Thymus (tissue), 11 donors: Measurements from ENCODE around the gene CELF4. TPM values are rescaled to one million over a fixed set of nuclear protein-coding genes. Genes with fewer than 3 reads are reported as not detected.

Source experiments
- DNase-seq, 9 donors: peaks; one replicate each; pipeline ENCODE4 v3.0.0-alpha.2; 2013; ENCODE audit warnings: low spot score in 9 of 9, low read depth in 6 of 9, missing footprints in 1 of 9
- H3K27ac ChIP-seq, 2 donors: one replicate each; pipeline ENCODE4 v1.5.1; 2013; ENCODE audit warnings: control low read depth in 1 of 2, low read depth in 1 of 2, low read length in 1 of 2, mild to moderate bottlenecking in 1 of 2, moderate library complexity in 1 of 2
- H3K27me3 ChIP-seq, 2 donors: one replicate each; pipeline ENCODE4 v1.5.1; 2013; ENCODE audit warnings: low read length in 1 of 2; ENCODE audit not compliant: control insufficient read depth in 2 of 2, insufficient read depth in 1 of 2
- H3K36me3 ChIP-seq, 2 donors: one replicate each; pipeline ENCODE4 v1.5.1; 2013; ENCODE audit warnings: low read length in 1 of 2, mild to moderate bottlenecking in 1 of 2, moderate library complexity in 1 of 2; ENCODE audit not compliant: control insufficient read depth in 2 of 2, insufficient read depth in 2 of 2
- H3K4me1 ChIP-seq, 2 donors: one replicate each; pipeline ENCODE4 v1.5.1; 2013; ENCODE audit warnings: low read length in 2 of 2; ENCODE audit not compliant: control insufficient read depth in 2 of 2, insufficient read depth in 2 of 2
- H3K4me3 ChIP-seq, 2 donors: one replicate each; pipeline ENCODE4 v1.5.1; 2013; ENCODE audit warnings: low read length in 2 of 2, control low read depth in 1 of 2, mild to moderate bottlenecking in 1 of 2
- H3K9me3 ChIP-seq, 2 donors: one replicate each; pipeline ENCODE4 v1.5.1; 2013; ENCODE audit warnings: low read length in 1 of 2, mild to moderate bottlenecking in 1 of 2; ENCODE audit not compliant: control insufficient read depth in 2 of 2, insufficient read depth in 1 of 2
- WGBS: extraction: QIAGEN DNeasy Blood & Tissue Kit; methylation state at CpG from one replicate; pipeline ENCODE4 v1.1.7; 2013; 5-methylcytosine and 5-hydroxymethylcytosine counted together
- polyA plus RNA-seq: library from polyadenylated mRNA; stranded (reverse); fragments of 200-250 nt; gene quantifications from one replicate; pipeline ENCODE4 v1.2.3, GENCODE V29; 2013
- total RNA-seq: library from RNA; stranded (reverse); fragments of 120-200 nt; gene quantifications from one replicate; pipeline ENCODE4 v1.2.4, GENCODE V29; 2013
- donor health status: healthy.

CELF4 gene
- total and polyA plus RNA-seq, 2 donors, result 0.05 to 0.39 TPM

- 94% methylated on average over 13 of the region's 13 CpGs for WGBS
- Histone ChIP-seq H3K27ac (no peak overlapping the region), H3K27me3 (no peaks in the 10 kb centered on the region), H3K4me1 (peaks cover 7 to 44% of the 10 kb centered on the region in 2 donors), H3K4me3 (no peak overlapping the region), H3K36me3 (no peaks in the 10 kb centered on the region), H3K9me3 (no peaks in the 10 kb centered on the region)
- no peak for DNase-seq
Observed at GRCh38 chr18:37434161-37434860, 131.3 kb downstream of the CELF4 start.

GRCh38 chr18:37432436-37433195 is 133.0 kb downstream of the CELF4 start:
- peak in 2 of 9 donors; percentile 14 to 37 for DNase-seq
- no peaks in the 10 kb centered on the region for H3K27me3 ChIP-seq
- no peak overlapping the region for H3K4me3 ChIP-seq
- H3K9me3 ChIP-seq, result no peaks in the 10 kb centered on the region
- WGBS, result 92% methylated on average over 7 of the region's 7 CpGs
- no peak overlapping the region for H3K27ac ChIP-seq
- peaks cover 7 to 60% of the 10 kb centered on the region in 2 donors for H3K4me1 ChIP-seq
- no peaks in the 10 kb centered on the region for H3K36me3 ChIP-seq

- 61% methylated on average over 6 of the region's 6 CpGs for WGBS
- Histone ChIP-seq H3K9me3 (no peaks in the 10 kb centered on the region), H3K4me1 (peaks cover 0 to 69% of the 10 kb centered on the region in 2 donors), H3K27ac (no peak overlapping the region), H3K27me3 (no peaks in the 10 kb centered on the region), H3K4me3 (no peak overlapping the region), H3K36me3 (no peaks in the 10 kb centered on the region)
- peak in 1 of 9 donors; percentile 41 for DNase-seq
Observed at GRCh38 chr18:37430357-37431076, 135.1 kb downstream of the CELF4 start.

- H3K4me3 ChIP-seq, result no peak overlapping the region
- no peaks in the 10 kb centered on the region for H3K36me3 ChIP-seq
- no peak overlapping the region for H3K27ac ChIP-seq
- no peaks in the 10 kb centered on the region for H3K27me3 ChIP-seq
- WGBS, result 77% methylated on average over 4 of the region's 4 CpGs
- no peak for DNase-seq
- H3K4me1 ChIP-seq, result peaks cover 5 to 72% of the 10 kb centered on the region in 2 donors
- no peaks in the 10 kb centered on the region for H3K9me3 ChIP-seq
Observed at GRCh38 chr18:37429791-37430190, 135.8 kb downstream of the CELF4 start.

GRCh38 chr18:37428288-37428974 is 137.2 kb downstream of the CELF4 start:
- WGBS, result 70% methylated on average over 7 of the region's 7 CpGs
- no peaks in the 10 kb centered on the region for H3K27me3 ChIP-seq
- no peaks in the 10 kb centered on the region for H3K9me3 ChIP-seq
- peak in 2 of 9 donors; percentile 28 to 59 for DNase-seq
- peaks cover 5 to 80% of the 10 kb centered on the region in 2 donors for H3K4me1 ChIP-seq
- no peaks in the 10 kb centered on the region for H3K36me3 ChIP-seq
- H3K4me3 ChIP-seq, result no peak overlapping the region
- H3K27ac ChIP-seq, result peak overlapping the region in 1 of 2 donors; percentile 47

- Histone ChIP-seq H3K9me3 (no peaks in the 10 kb centered on the region), H3K27me3 (no peaks in the 10 kb centered on the region), H3K4me3 (no peak overlapping the region), H3K27ac (no peak overlapping the region), H3K4me1 (peaks cover 5 to 69% of the 10 kb centered on the region in 2 donors), H3K36me3 (no peaks in the 10 kb centered on the region)
- DNase-seq, result no peak
- 83% methylated on average over 15 of the region's 15 CpGs for WGBS
Observed at GRCh38 chr18:37426586-37426985, 139.0 kb downstream of the CELF4 start.

GRCh38 chr18:37425222-37425621 is 140.4 kb downstream of the CELF4 start:
- H3K4me1 ChIP-seq, result peaks cover 5 to 61% of the 10 kb centered on the region in 2 donors
- no peaks in the 10 kb centered on the region for H3K36me3 ChIP-seq
- DNase-seq, result peak in 4 of 9 donors; percentile 28 to 75 (median 48)
- H3K27ac ChIP-seq, result peak overlapping the region in 1 of 2 donors; percentile 1
- 30% methylated on average over 6 of the region's 6 CpGs for WGBS
- no peaks in the 10 kb centered on the region for H3K9me3 ChIP-seq
- H3K4me3 ChIP-seq, result no peak overlapping the region
- H3K27me3 ChIP-seq, result no peaks in the 10 kb centered on the region

- Histone ChIP-seq H3K4me3 (no peak overlapping the region), H3K27me3 (no peaks in the 10 kb centered on the region), H3K36me3 (no peaks in the 10 kb centered on the region), H3K9me3 (no peaks in the 10 kb centered on the region), H3K4me1 (peaks cover 5 to 54% of the 10 kb centered on the region in 2 donors), H3K27ac (no peak overlapping the region)
- peak in 1 of 9 donors; percentile 15 for DNase-seq
- WGBS, result 31% methylated on average over 4 of the region's 4 CpGs
Observed at GRCh38 chr18:37424507-37424906, 141.1 kb downstream of the CELF4 start.
